Measurements from ENCODE around the gene PPP4R3A. TPM values are rescaled to one million over a fixed set of nuclear protein-coding genes. Genes with fewer than 3 reads are reported as not detected.
"Not testable (repeated sequence)": the region's sequence is repeated elsewhere in the genome, so short reads cannot be mapped to it uniquely, and the experiment has no call there.

PPP4R3A gene
- total RNA-seq, 1 experiment from 2014 or later, result 66.8 TPM

- no peak for DNase-seq (ENCODE audit: low spot score)
- in situ Hi-C loops (cut with HindIII; ENCODE audit: low sequenced_read_pairs), result no loop called here
Measured at GRCh38 chr14:91509083-91509877, 830 bp downstream of the PPP4R3A start.

GRCh38 chr14:91508105-91508504, 2.0 kb downstream of the PPP4R3A start:
- DNase-seq (ENCODE audit: low spot score), result no peak
- in situ Hi-C loops (cut with HindIII; ENCODE audit: low sequenced_read_pairs), result no loop called here

GRCh38 chr14:91506226-91506625, 3.9 kb downstream of the PPP4R3A start:
- DNase-seq (ENCODE audit: low spot score), result no peak
- in situ Hi-C loops (cut with HindIII; ENCODE audit: low sequenced_read_pairs), result no loop called here

- in situ Hi-C loops (cut with HindIII; ENCODE audit: low sequenced_read_pairs), result no loop called here
- DNase-seq (ENCODE audit: low spot score), result no peak
Measured at GRCh38 chr14:91503000-91503504, 7.1 kb downstream of the PPP4R3A start.

- no peak for DNase-seq (ENCODE audit: low spot score)
- in situ Hi-C loops (cut with HindIII; ENCODE audit: low sequenced_read_pairs), result no loop called here
Measured at GRCh38 chr14:91501951-91502930, 7.9 kb downstream of the PPP4R3A start.

GRCh38 chr14:91501348-91501747, 8.8 kb downstream of the PPP4R3A start:
- in situ Hi-C loops (cut with HindIII; ENCODE audit: low sequenced_read_pairs), result no loop called here
- DNase-seq (ENCODE audit: low spot score), result no peak

- in situ Hi-C loops (cut with HindIII; ENCODE audit: low sequenced_read_pairs), result no loop called here
- no peak for DNase-seq (ENCODE audit: low spot score)
Measured at GRCh38 chr14:91496790-91497189, 13.3 kb downstream of the PPP4R3A start.

GRCh38 chr14:91494392-91495065, 15.6 kb downstream of the PPP4R3A start:
- in situ Hi-C loops (cut with HindIII; ENCODE audit: low sequenced_read_pairs); DNase-seq (ENCODE audit: low spot score): not testable (repeated sequence)

GRCh38 chr14:91493169-91493568, 16.9 kb downstream of the PPP4R3A start:
- in situ Hi-C loops (cut with HindIII; ENCODE audit: low sequenced_read_pairs), result no loop called here
- DNase-seq (ENCODE audit: low spot score), result no peak

- DNase-seq (ENCODE audit: low spot score), result no peak
- in situ Hi-C loops (cut with HindIII; ENCODE audit: low sequenced_read_pairs), result no loop called here
Measured at GRCh38 chr14:91484744-91485143, 25.4 kb downstream of the PPP4R3A start.

GRCh38 chr14:91484186-91484585, 25.9 kb downstream of the PPP4R3A start:
- in situ Hi-C loops (cut with HindIII; ENCODE audit: low sequenced_read_pairs), result no loop called here
- DNase-seq (ENCODE audit: low spot score), result no peak

- in situ Hi-C loops (cut with HindIII; ENCODE audit: low sequenced_read_pairs), result no loop called here
- DNase-seq (ENCODE audit: low spot score), result no peak
Measured at GRCh38 chr14:91482263-91483013, 27.7 kb downstream of the PPP4R3A start.

GRCh38 chr14:91477388-91477787, 32.7 kb downstream of the PPP4R3A start:
- in situ Hi-C loops (cut with HindIII; ENCODE audit: low sequenced_read_pairs), result no loop called here
- no peak for DNase-seq (ENCODE audit: low spot score)

GRCh38 chr14:91473046-91473445, 37.1 kb downstream of the PPP4R3A start:
- in situ Hi-C loops (cut with HindIII; ENCODE audit: low sequenced_read_pairs), result no loop called here
- no peak for DNase-seq (ENCODE audit: low spot score)

GRCh38 chr14:91470216-91470615, 39.9 kb downstream of the PPP4R3A start:
- in situ Hi-C loops (cut with HindIII; ENCODE audit: low sequenced_read_pairs), result no loop called here
- DNase-seq (ENCODE audit: low spot score), result no peak

- in situ Hi-C loops (cut with HindIII; ENCODE audit: low sequenced_read_pairs), result no loop called here
- DNase-seq (ENCODE audit: low spot score), result no peak
Measured at GRCh38 chr14:91466192-91466591, 43.9 kb downstream of the PPP4R3A start.

- in situ Hi-C loops (cut with HindIII; ENCODE audit: low sequenced_read_pairs), result no loop called here
- DNase-seq (ENCODE audit: low spot score), result peak; percentile 41
Measured at GRCh38 chr14:91464615-91465205, 45.4 kb downstream of the PPP4R3A start.

GRCh38 chr14:91458612-91459011, 51.5 kb downstream of the PPP4R3A start:
- no peak for DNase-seq (ENCODE audit: low spot score)
- in situ Hi-C loops (cut with HindIII; ENCODE audit: low sequenced_read_pairs), result no loop called here

All from G401 (cell line).